Calu3 (cell line): Measurements from ENCODE around the gene PBX3. TPM values are rescaled to one million over a fixed set of nuclear protein-coding genes. Genes with fewer than 3 reads are reported as not detected.

Experiments used
- BruUV-seq: library from RNA; stranded (reverse); fragments of 400-500 nt; replicated peaks from 2 replicates; lab custom pipeline; 2021; lab: Mats Ljungman, UMichigan
- CTCF ChIA-PET: fragments of 300-600 bp; sonication (Branson Sonifier 250); formaldehyde crosslinking; loops from one replicate; lab custom pipeline; 2022; ENCODE audit warnings: antibody characterized with exemption; lab: Charles Lee
- DNase-seq: peaks from one replicate; pipeline ENCODE4 v3.0.0; 2022
- H3K27ac Mint-ChIP-seq: one replicate; pipeline ENCODE4 v1.8.0; 2022; ENCODE audit warnings: mixed read lengths; ENCODE audit not compliant: unreplicated experiment
- H3K27me3 Mint-ChIP-seq: one replicate; pipeline ENCODE4 v1.8.0; 2022; ENCODE audit warnings: mixed read lengths; ENCODE audit not compliant: unreplicated experiment
- H3K36me3 Mint-ChIP-seq: one replicate; pipeline ENCODE4 v1.8.0; 2022; ENCODE audit warnings: mild to moderate bottlenecking, moderate library complexity, mixed read lengths; ENCODE audit not compliant: insufficient read depth, unreplicated experiment
- H3K4me1 Mint-ChIP-seq: one replicate; pipeline ENCODE4 v1.8.0; 2022; ENCODE audit warnings: mild to moderate bottlenecking, low read depth, mixed read lengths; ENCODE audit not compliant: unreplicated experiment
- H3K4me3 Mint-ChIP-seq: one replicate; pipeline ENCODE4 v1.8.0; 2022; ENCODE audit warnings: mild to moderate bottlenecking, low read depth, moderate library complexity, mixed read lengths; ENCODE audit not compliant: unreplicated experiment
- H3K9me3 Mint-ChIP-seq: one replicate; pipeline ENCODE4 v1.8.0; 2022; ENCODE audit warnings: low read depth, mixed read lengths; ENCODE audit not compliant: unreplicated experiment
- CTCF ChIP-seq: fragments of 200-600 bp; IDR thresholded peaks from one replicate; pipeline ENCODE4 v1.8.0; 2022; ENCODE audit warnings: antibody characterized with exemption; ENCODE audit not compliant: unreplicated experiment
- intact Hi-C: fragments of 100-400 bp; cut with micrococcal nuclease; formaldehyde crosslinking; loops from one replicate; pipeline ENCODE4 v1.10.0; 2022; ENCODE audit not compliant: unreplicated experiment
- total RNA-seq: library from RNA; stranded (reverse); gene quantifications from 2 replicates; pipeline ENCODE4 v1.2.3, GENCODE V29; 2022

PBX3 gene
- total RNA-seq, 1 experiment from 2014 or later = 8.0 TPM

GRCh38 chr9:125982798-125983406 is 235.7 kb downstream of the PBX3 start:
- no peak for TF ChIP-seq CTCF
- intact Hi-C loops = no loop called here
- Mint-ChIP-seq H3K36me3 (no peaks in the 10 kb centered on the region), H3K27ac (no peak overlapping the region), H3K9me3 (peaks cover 4% of the 10 kb centered on the region), H3K4me1 (no peaks in the 10 kb centered on the region), H3K27me3 (peaks cover 19% of the 10 kb centered on the region), H3K4me3 (no peak overlapping the region)
- CTCF ChIA-PET = no interaction called here
- no TSS peak for BruUV-seq
- no peak for DNase-seq

- Mint-ChIP-seq H3K36me3 (no peaks in the 10 kb centered on the region), H3K27ac (no peak overlapping the region)
- BruUV-seq = no TSS peak
Observed at GRCh38 chr9:125983681-125984080, 236.5 kb downstream of the PBX3 start.

GRCh38 chr9:125984461-125984860 is 237.3 kb downstream of the PBX3 start:
- H3K4me1 Mint-ChIP-seq = no peaks in the 10 kb centered on the region
- peaks cover 32% of the 10 kb centered on the region for H3K27me3 Mint-ChIP-seq
- no peak overlapping the region for H3K27ac Mint-ChIP-seq
- TF ChIP-seq CTCF = no peak
- no peaks in the 10 kb centered on the region for H3K9me3 Mint-ChIP-seq
- CTCF ChIA-PET = no interaction called here
- BruUV-seq = no TSS peak
- intact Hi-C loops = no loop called here
- H3K36me3 Mint-ChIP-seq = no peaks in the 10 kb centered on the region
- H3K4me3 Mint-ChIP-seq = no peak overlapping the region
- no peak for DNase-seq

More at GRCh38 chr9:125983681-125984080, 236.5 kb downstream of the PBX3 start:
- H3K4me3 Mint-ChIP-seq = no peak overlapping the region
- no peak for TF ChIP-seq CTCF
- peaks cover 27% of the 10 kb centered on the region for H3K27me3 Mint-ChIP-seq
- peaks cover 2% of the 10 kb centered on the region for H3K9me3 Mint-ChIP-seq
- intact Hi-C loops = no loop called here
- DNase-seq = no peak
- H3K4me1 Mint-ChIP-seq = no peaks in the 10 kb centered on the region
- CTCF ChIA-PET = no interaction called here

- no peaks in the 10 kb centered on the region for H3K36me3 Mint-ChIP-seq
- CTCF ChIA-PET = no interaction called here
- H3K27ac Mint-ChIP-seq = no peak overlapping the region
- H3K4me3 Mint-ChIP-seq = no peak overlapping the region
- no peak for DNase-seq
- BruUV-seq = no TSS peak
- no peaks in the 10 kb centered on the region for H3K9me3 Mint-ChIP-seq
- no peak for TF ChIP-seq CTCF
- intact Hi-C loops = no loop called here
- H3K27me3 Mint-ChIP-seq = peaks cover 32% of the 10 kb centered on the region
- H3K4me1 Mint-ChIP-seq = no peaks in the 10 kb centered on the region
Observed at GRCh38 chr9:125985142-125985997, 238.2 kb downstream of the PBX3 start.
